WTC11 (cell line): ENCODE results near the gene CD300A. TPM values are rescaled to one million over a fixed set of nuclear protein-coding genes. Genes with fewer than 3 reads are reported as not detected.
A peak's percentile ranks its signal among the peaks of the same experiment; 100 is the strongest.

Experiments used
- ATAC-seq: fragments of 200-7000 bp; cut with Tn5 transposase; 2 replicates; pipeline ENCODE4 v1.10.0; 2021; ENCODE audit warnings: mild to moderate bottlenecking, moderate library complexity
- CTCF ChIA-PET: fragments of 300-600 bp; sonication (Branson Sonifier 250); formaldehyde crosslinking; loops from one replicate; lab custom pipeline; 2021; ENCODE audit warnings: antibody characterized with exemption; lab: Charles Lee
- POLR2A ChIA-PET: fragments of 350-600 bp; sonication (Branson Sonifier 250); formaldehyde crosslinking; loops from one replicate; lab custom pipeline; 2021; ENCODE audit warnings: antibody characterized with exemption; lab: Charles Lee
- DNase-seq: peaks from one replicate; pipeline ENCODE4 v3.0.0; 2021; ENCODE audit warnings: low spot score
- H3K27ac Mint-ChIP-seq: 2 replicates; pipeline ENCODE4 v1.8.0; 2021; ENCODE audit warnings: mixed read lengths
- H3K27me3 Mint-ChIP-seq: 2 replicates; pipeline ENCODE4 v1.8.0; 2021; ENCODE audit warnings: low read depth, mild to moderate bottlenecking, moderate library complexity, mixed read lengths
- H3K36me3 Mint-ChIP-seq: 2 replicates; pipeline ENCODE4 v1.8.0; 2021; ENCODE audit warnings: mixed read lengths
- H3K4me1 Mint-ChIP-seq: 2 replicates; pipeline ENCODE4 v1.8.0; 2022; ENCODE audit warnings: mixed read lengths
- H3K4me3 Mint-ChIP-seq: 2 replicates; pipeline ENCODE4 v1.8.0; 2021; ENCODE audit warnings: mild to moderate bottlenecking, moderate library complexity, mixed read lengths
- H3K9me3 Mint-ChIP-seq: 2 replicates; pipeline ENCODE4 v1.8.0; 2021; ENCODE audit warnings: mixed read lengths
- CREB1 ChIP-seq: sonication (generic); formaldehyde crosslinking; IDR thresholded peaks from 2 replicates; pipeline ENCODE4 v1.8.0; 2023; ENCODE audit warnings: mild to moderate bottlenecking, missing genetic modification reagents
- ELF4 ChIP-seq: sonication (generic); formaldehyde crosslinking; IDR thresholded peaks from 2 replicates; pipeline ENCODE4 v1.8.1; 2022; ENCODE audit warnings: low read depth, mild to moderate bottlenecking, moderate library complexity, missing genetic modification reagents
- MYBL2 ChIP-seq: sonication (generic); formaldehyde crosslinking; IDR thresholded peaks from 2 replicates; pipeline ENCODE4 v1.8.1; 2023; ENCODE audit warnings: mild to moderate bottlenecking, moderate library complexity, missing genetic modification reagents
- SMAD4 ChIP-seq: sonication (generic); formaldehyde crosslinking; IDR thresholded peaks from 2 replicates; pipeline ENCODE4 v1.8.0; 2022; ENCODE audit warnings: mild to moderate bottlenecking, missing genetic modification reagents
- SP1 ChIP-seq: sonication (generic); formaldehyde crosslinking; conservative IDR thresholded peaks from 2 replicates; pipeline ENCODE4 v1.8.1; 2022; ENCODE audit warnings: missing genetic modification reagents
- TP53 ChIP-seq: sonication (generic); formaldehyde crosslinking; IDR thresholded peaks from 2 replicates; pipeline ENCODE4 v1.8.1; 2023; ENCODE audit warnings: mild to moderate bottlenecking, missing genetic modification reagents
- ZBTB21 ChIP-seq: sonication (generic); formaldehyde crosslinking; IDR thresholded peaks from 2 replicates; pipeline ENCODE4 v1.8.1; 2023; ENCODE audit warnings: mild to moderate bottlenecking, missing genetic modification reagents, borderline replicate concordance
- ZNF423 ChIP-seq: fragments of 250-450 bp; sonication (Bioruptor Pico); IDR thresholded peaks from 2 replicates; pipeline ENCODE4 v2.1.2; 2022; ENCODE audit warnings: mild to moderate bottlenecking, moderate library complexity
- total RNA-seq: library from RNA; stranded (reverse); gene quantifications from 3 replicates; pipeline ENCODE4 v1.2.3, GENCODE V29; 2021
- TF ChIP-seq, protein P1 (sequence below): sonication (generic); formaldehyde crosslinking; conservative IDR thresholded peaks from 2 replicates; pipeline ENCODE4 v1.8.1; 2022; ENCODE audit warnings: mild to moderate bottlenecking, missing genetic modification reagents
- TF ChIP-seq, protein P2 (sequence below): sonication (generic); formaldehyde crosslinking; IDR thresholded peaks from 2 replicates; pipeline ENCODE4 v1.8.0; 2023; ENCODE audit warnings: missing genetic modification reagents, mild to moderate bottlenecking, borderline replicate concordance
- TF ChIP-seq, protein P3 (sequence below): sonication (generic); formaldehyde crosslinking; conservative IDR thresholded peaks from 2 replicates; pipeline ENCODE4 v1.8.1; 2023; ENCODE audit warnings: mild to moderate bottlenecking, low read depth, missing genetic modification reagents, moderate library complexity
- TF ChIP-seq, protein P4 (sequence below): sonication (generic); formaldehyde crosslinking; IDR thresholded peaks from 2 replicates; pipeline ENCODE4 v1.8.1; 2022; ENCODE audit warnings: low read depth, mild to moderate bottlenecking, moderate library complexity, missing genetic modification reagents, borderline replicate concordance
- TF ChIP-seq, protein P5 (sequence below): fragments of 250-450 bp; sonication (Bioruptor Pico); IDR thresholded peaks from 2 replicates; pipeline ENCODE4 v1.9.0; 2021; ENCODE audit warnings: mild to moderate bottlenecking, borderline replicate concordance
- TF ChIP-seq, protein P6 (sequence below): fragments of 250-450 bp; sonication (Bioruptor Pico); IDR thresholded peaks from 2 replicates; pipeline ENCODE4 v1.9.0; 2021; ENCODE audit warnings: mild to moderate bottlenecking

The CD300A gene
- total RNA-seq, 1 experiment from 2014 or later: 1.1 TPM

DNA sequence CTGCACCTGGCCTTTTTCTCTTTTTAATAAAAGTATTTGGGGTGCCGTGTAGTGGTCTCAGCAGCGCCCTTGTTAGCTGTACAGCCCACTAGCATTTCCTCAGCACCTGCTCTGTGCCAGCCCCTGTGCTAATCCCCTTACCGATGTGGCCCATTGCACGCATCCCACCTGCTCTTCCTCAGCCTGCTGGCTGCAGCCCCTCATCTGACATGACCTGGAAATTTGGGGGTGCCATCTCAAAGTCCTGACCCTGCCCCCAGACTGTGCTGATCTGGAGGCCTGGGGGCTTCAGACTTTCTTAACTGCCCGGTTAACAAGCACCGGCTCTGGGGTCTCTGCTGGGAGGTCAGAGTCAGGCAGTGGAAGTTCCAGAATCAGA, 24.2 kb upstream of the CD300A start:
- Mint-ChIP-seq H3K27ac (peak overlapping the region; percentile 68; the same call in 1 of the 2 replicates), H3K4me3 (no peak overlapping the region), H3K4me1 (peaks cover 25% of the 10 kb centered on the region), H3K9me3 (peaks cover 3% of the 10 kb centered on the region)
- POLR2A ChIA-PET: no interaction called here
- no peak for TF ChIP-seq ZBTB21 (CRISPR knock-in tag)
- TF ChIP-seq, protein P1, sequence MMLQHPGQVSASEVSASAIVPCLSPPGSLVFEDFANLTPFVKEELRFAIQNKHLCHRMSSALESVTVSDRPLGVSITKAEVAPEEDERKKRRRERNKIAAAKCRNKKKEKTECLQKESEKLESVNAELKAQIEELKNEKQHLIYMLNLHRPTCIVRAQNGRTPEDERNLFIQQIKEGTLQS: no peak
- TF ChIP-seq, protein P2, sequence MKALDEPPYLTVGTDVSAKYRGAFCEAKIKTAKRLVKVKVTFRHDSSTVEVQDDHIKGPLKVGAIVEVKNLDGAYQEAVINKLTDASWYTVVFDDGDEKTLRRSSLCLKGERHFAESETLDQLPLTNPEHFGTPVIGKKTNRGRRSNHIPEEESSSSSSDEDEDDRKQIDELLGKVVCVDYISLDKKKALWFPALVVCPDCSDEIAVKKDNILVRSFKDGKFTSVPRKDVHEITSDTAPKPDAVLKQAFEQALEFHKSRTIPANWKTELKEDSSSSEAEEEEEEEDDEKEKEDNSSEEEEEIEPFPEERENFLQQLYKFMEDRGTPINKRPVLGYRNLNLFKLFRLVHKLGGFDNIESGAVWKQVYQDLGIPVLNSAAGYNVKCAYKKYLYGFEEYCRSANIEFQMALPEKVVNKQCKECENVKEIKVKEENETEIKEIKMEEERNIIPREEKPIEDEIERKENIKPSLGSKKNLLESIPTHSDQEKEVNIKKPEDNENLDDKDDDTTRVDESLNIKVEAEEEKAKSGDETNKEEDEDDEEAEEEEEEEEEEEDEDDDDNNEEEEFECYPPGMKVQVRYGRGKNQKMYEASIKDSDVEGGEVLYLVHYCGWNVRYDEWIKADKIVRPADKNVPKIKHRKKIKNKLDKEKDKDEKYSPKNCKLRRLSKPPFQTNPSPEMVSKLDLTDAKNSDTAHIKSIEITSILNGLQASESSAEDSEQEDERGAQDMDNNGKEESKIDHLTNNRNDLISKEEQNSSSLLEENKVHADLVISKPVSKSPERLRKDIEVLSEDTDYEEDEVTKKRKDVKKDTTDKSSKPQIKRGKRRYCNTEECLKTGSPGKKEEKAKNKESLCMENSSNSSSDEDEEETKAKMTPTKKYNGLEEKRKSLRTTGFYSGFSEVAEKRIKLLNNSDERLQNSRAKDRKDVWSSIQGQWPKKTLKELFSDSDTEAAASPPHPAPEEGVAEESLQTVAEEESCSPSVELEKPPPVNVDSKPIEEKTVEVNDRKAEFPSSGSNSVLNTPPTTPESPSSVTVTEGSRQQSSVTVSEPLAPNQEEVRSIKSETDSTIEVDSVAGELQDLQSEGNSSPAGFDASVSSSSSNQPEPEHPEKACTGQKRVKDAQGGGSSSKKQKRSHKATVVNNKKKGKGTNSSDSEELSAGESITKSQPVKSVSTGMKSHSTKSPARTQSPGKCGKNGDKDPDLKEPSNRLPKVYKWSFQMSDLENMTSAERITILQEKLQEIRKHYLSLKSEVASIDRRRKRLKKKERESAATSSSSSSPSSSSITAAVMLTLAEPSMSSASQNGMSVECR: no peak
- TF ChIP-seq, all 79 proteins: peak for 0
- Mint-ChIP-seq H3K36me3 (peaks cover 7% of the 10 kb centered on the region; the same call in 1 of the 2 replicates), H3K27me3 (no peaks in the 10 kb centered on the region)
- ATAC-seq (peak; percentile 31), DNase-seq (no peak)
- CTCF ChIA-PET: interaction anchor here (1.2 to 5.8 kb wide), 2 partner anchors 15 to 62 kb away, joined by 4 to 36 read pairs; no protein-coding TSS in a partner anchor

DNA sequence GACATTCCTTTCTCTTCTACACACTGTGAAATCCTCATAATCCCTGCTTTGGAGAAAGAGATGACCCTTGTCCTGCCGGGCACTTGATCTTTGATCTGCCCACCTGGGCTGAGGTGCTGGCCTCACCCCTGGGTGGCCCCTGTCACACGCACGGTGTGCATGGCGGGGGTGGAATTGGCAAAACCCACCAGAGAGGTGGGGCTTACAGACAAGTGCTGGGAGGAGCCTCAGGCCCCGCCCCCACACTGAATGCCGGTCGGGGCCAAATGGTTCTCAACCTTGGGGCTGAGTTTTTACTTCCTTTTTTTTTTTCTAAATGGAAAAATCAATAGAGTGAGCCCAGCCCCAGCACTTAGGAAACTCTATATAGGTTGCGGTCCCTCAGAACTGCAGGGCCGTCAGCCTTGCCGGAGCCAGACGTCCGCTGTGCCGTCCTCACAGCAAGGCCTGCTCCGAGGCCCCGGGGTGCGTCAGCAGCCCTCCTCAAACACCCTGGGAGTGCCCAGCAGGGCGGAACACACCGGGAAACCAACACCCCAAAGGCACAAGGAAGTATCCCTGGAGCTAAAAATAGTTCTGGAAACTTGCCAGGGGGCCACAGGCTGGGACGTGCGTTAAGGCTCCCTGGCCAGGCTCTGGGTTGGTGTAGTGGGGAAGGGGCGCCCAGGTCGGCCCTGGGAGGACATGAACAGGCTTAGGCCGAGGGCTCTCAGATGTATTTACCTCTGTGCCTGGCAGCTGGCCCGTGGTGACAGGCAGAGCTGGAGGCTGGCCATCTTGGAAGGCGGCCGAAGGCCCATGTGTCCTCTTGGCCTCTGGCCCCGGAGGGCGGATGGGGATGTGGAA, 23.5 kb upstream of the CD300A start:
- peak; percentile 66 for DNase-seq
- ChIA-PET CTCF (interaction anchor here (1.8 to 5.8 kb wide), 3 partner anchors 11 to 75 kb away, joined by 13 to 36 read pairs (median 16); partner anchors contain the start of gene GPR142), POLR2A (interaction anchor here (0.6 to 2.4 kb wide), 4 partner anchors 10 to 64 kb away, joined by 3 to 11 read pairs (median 4); no protein-coding TSS in a partner anchor)
- peaks cover 7% of the 10 kb centered on the region; the same call in 1 of the 2 replicates for H3K36me3 Mint-ChIP-seq
- H3K4me1 Mint-ChIP-seq: peaks cover 25% of the 10 kb centered on the region
- no peaks in the 10 kb centered on the region for H3K27me3 Mint-ChIP-seq
- TF ChIP-seq ZNF423 (CRISPR knock-in tag) (peak; percentile 80), CREB1 (CRISPR knock-in tag) (no peak), SP1 (CRISPR knock-in tag) (0 out of 2 replicates have a peak, but pooled peaks have one; percentile 31)
- peaks cover 1% of the 10 kb centered on the region for H3K9me3 Mint-ChIP-seq
- no peak overlapping the region for H3K27ac Mint-ChIP-seq
- ATAC-seq: peak; percentile 80
- peak overlapping the region; percentile 20 for H3K4me3 Mint-ChIP-seq

DNA sequence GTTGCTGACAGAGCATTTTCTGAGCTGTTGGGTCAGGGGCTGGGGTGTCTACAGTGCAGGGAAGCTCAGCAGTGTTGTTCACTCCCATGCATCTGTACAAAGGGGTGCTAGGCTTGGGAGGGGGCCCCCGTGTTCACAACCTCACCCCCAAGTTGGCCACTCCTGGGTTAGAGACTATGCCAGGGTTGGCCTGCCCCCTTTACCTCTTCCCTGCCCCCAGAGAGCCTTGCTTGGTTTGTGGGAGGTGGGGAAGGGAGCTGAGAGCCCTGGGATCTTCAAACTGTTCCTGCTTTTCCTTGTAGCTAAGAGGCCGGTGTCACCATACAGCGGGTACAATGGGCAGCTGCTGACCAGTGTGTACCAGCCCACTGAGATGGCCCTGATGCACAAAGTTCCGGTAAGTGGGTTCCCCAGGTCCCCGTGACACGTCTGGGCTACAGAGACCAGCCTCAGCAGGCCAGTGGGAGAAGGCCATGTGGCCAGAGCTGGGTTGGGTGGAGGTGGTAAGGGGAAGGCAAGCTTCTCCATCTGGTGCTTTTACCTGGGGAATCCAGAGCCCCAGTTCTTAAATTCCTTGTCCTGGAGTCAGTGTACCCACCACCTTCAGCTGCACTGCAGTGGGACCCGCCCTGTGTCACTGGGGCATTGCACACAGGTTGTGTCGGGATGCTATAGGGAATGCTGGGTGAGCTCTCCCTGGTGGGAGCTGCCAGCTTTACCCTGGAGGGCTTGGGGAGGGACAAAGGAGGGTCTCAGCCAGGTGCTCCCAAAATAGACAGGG, 22.7 kb upstream of the CD300A start:
- Mint-ChIP-seq H3K27me3 (no peaks in the 10 kb centered on the region), H3K4me3 (no peak overlapping the region), H3K27ac (no peak overlapping the region), H3K9me3 (no peaks in the 10 kb centered on the region), H3K36me3 (peaks cover 7% of the 10 kb centered on the region; the same call in 1 of the 2 replicates), H3K4me1 (peaks cover 25% of the 10 kb centered on the region)
- ChIA-PET CTCF (interaction anchor here (1.0 to 5.8 kb wide), 8 partner anchors 10 to 142 kb away, joined by 3 to 36 read pairs (median 4); partner anchors contain the start of gene GPR142), POLR2A (interaction anchor here (0.6 to 2.4 kb wide), 3 partner anchors 10 to 64 kb away, joined by 3 to 11 read pairs (median 4); no protein-coding TSS in a partner anchor)
- no peak for ATAC-seq
- DNase-seq: no peak
- no peak for TF ChIP-seq ELF4 (CRISPR knock-in tag)
- TF ChIP-seq, protein P3, sequence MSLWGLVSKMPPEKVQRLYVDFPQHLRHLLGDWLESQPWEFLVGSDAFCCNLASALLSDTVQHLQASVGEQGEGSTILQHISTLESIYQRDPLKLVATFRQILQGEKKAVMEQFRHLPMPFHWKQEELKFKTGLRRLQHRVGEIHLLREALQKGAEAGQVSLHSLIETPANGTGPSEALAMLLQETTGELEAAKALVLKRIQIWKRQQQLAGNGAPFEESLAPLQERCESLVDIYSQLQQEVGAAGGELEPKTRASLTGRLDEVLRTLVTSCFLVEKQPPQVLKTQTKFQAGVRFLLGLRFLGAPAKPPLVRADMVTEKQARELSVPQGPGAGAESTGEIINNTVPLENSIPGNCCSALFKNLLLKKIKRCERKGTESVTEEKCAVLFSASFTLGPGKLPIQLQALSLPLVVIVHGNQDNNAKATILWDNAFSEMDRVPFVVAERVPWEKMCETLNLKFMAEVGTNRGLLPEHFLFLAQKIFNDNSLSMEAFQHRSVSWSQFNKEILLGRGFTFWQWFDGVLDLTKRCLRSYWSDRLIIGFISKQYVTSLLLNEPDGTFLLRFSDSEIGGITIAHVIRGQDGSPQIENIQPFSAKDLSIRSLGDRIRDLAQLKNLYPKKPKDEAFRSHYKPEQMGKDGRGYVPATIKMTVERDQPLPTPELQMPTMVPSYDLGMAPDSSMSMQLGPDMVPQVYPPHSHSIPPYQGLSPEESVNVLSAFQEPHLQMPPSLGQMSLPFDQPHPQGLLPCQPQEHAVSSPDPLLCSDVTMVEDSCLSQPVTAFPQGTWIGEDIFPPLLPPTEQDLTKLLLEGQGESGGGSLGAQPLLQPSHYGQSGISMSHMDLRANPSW (CRISPR knock-in tag): no peak
- TF ChIP-seq, protein P4, sequence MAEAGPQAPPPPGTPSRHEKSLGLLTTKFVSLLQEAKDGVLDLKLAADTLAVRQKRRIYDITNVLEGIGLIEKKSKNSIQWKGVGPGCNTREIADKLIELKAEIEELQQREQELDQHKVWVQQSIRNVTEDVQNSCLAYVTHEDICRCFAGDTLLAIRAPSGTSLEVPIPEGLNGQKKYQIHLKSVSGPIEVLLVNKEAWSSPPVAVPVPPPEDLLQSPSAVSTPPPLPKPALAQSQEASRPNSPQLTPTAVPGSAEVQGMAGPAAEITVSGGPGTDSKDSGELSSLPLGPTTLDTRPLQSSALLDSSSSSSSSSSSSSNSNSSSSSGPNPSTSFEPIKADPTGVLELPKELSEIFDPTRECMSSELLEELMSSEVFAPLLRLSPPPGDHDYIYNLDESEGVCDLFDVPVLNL (CRISPR knock-in tag): no peak
- TF ChIP-seq, protein P5, sequence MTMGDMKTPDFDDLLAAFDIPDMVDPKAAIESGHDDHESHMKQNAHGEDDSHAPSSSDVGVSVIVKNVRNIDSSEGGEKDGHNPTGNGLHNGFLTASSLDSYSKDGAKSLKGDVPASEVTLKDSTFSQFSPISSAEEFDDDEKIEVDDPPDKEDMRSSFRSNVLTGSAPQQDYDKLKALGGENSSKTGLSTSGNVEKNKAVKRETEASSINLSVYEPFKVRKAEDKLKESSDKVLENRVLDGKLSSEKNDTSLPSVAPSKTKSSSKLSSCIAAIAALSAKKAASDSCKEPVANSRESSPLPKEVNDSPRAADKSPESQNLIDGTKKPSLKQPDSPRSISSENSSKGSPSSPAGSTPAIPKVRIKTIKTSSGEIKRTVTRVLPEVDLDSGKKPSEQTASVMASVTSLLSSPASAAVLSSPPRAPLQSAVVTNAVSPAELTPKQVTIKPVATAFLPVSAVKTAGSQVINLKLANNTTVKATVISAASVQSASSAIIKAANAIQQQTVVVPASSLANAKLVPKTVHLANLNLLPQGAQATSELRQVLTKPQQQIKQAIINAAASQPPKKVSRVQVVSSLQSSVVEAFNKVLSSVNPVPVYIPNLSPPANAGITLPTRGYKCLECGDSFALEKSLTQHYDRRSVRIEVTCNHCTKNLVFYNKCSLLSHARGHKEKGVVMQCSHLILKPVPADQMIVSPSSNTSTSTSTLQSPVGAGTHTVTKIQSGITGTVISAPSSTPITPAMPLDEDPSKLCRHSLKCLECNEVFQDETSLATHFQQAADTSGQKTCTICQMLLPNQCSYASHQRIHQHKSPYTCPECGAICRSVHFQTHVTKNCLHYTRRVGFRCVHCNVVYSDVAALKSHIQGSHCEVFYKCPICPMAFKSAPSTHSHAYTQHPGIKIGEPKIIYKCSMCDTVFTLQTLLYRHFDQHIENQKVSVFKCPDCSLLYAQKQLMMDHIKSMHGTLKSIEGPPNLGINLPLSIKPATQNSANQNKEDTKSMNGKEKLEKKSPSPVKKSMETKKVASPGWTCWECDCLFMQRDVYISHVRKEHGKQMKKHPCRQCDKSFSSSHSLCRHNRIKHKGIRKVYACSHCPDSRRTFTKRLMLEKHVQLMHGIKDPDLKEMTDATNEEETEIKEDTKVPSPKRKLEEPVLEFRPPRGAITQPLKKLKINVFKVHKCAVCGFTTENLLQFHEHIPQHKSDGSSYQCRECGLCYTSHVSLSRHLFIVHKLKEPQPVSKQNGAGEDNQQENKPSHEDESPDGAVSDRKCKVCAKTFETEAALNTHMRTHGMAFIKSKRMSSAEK (CRISPR knock-in tag): no peak
- no peak for TF ChIP-seq TP53 (CRISPR knock-in tag)
- TF ChIP-seq MYBL2 (CRISPR knock-in tag): no peak
- no peak for TF ChIP-seq SMAD4
- TF ChIP-seq, protein P6, sequence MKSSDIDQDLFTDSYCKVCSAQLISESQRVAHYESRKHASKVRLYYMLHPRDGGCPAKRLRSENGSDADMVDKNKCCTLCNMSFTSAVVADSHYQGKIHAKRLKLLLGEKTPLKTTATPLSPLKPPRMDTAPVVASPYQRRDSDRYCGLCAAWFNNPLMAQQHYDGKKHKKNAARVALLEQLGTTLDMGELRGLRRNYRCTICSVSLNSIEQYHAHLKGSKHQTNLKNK (CRISPR knock-in tag): no peak
